ENCODE measurements around the gene MEAF6.

Gene MEAF6

DNA sequence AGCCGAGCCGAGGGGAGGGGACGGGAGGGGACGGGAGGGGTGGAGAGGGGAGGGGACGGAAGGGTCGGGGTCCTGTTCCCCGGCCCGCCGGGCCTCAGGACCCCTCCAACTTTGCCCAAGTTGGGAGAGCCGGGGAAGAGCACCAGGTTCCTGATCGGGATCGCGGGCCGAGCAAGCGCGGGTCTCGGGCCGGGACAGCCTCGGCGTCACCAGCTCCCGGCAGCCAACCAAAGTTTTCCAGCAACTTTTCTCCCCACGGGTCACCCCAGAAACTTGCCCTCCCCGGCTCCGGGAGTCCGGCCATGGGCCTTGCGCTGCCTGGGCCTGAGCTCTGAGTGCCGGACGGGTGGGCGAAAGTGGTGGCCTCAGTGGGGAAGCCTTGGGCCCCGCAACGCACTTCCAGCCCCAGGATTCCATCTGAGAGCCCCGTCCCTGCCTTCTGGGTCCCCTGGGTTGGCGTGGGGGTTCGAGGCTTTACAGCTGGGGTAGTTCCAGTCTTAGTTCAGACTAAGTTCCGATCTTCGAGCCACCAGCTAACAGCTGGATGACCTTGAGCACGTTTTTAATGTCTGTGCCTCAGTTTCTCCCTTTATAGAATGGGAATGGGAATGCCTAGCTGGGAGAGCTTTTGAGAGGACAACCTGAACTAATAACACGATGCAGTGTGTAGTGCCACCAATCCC lies 39.7 kb downstream of the MEAF6 start:
- in situ Hi-C loops (cut with HindIII; ENCODE audit: low sequenced_read_pairs) = no loop called here

DNA sequence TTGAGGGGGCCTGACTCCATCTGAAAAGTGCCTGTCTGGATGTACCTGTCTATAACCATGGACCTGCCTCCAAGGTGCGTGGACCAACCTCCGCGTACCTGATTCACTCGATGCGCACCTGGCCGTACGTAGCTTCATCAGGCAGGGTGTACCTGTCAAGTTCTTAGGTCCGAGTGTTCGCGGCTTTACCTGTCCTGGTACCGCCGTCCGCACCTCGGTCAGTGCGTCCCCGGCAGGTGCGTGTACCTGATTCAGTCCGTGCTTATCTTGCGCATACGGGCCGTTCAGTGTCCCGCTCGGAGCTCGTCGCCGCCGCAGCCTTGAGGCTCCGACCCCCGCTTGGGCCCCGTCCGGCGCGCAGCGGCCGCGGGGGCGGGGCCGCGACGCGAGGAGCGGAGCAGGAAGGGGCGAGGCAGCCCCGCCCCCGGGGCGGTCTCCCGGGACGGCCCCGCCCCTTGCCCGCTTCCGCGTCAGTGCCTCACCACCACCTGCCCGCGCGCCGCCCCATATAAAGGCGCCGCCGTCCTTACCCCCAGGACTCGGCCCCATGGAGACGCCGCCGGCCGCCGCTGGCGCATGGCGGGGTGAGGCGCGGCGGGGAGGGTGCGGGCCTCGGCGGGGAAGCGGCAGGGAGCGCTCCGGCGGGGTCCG lies 40.4 kb downstream of the MEAF6 start, which contains the start of gene ZC3H12A:
ZC3H12A (plus strand) TSS at position 535 of the 651 bp plus-strand sequence. CDS start 917 bp downstream, outside the sequence.
- in situ Hi-C loops (cut with HindIII; ENCODE audit: low sequenced_read_pairs) = no loop called here

DNA sequence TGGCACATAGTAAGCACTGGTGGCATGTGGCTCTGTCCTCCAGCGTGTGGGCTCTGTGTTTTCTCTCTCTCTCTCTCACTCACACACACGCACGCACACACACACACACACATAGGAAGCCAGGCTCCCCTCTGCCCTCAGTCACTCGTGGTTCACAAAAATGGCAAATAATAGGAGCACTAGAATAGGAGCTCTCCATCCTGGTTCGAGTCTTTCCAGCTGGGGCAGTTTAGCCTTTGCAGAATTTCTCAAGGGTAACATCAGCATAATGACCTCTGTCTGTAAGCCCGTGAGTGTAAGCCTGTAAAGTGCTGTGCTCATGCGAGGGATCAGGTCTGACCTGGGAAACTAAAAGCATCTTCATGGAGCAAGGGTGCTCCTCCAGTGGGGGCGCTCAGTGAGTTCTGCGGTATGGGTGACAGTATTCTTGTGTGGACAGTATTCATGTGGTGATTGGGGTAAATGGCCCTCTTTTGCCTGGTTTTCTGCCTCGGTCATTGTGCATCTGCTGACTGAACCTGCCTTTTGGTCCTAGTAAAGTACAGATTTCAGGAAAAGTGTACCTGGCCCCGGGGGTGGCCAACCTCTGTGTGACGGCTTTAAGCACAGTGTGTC lies 41.0 kb downstream of the MEAF6 start:
- in situ Hi-C loops (cut with HindIII; ENCODE audit: low sequenced_read_pairs) = no loop called here

DNA sequence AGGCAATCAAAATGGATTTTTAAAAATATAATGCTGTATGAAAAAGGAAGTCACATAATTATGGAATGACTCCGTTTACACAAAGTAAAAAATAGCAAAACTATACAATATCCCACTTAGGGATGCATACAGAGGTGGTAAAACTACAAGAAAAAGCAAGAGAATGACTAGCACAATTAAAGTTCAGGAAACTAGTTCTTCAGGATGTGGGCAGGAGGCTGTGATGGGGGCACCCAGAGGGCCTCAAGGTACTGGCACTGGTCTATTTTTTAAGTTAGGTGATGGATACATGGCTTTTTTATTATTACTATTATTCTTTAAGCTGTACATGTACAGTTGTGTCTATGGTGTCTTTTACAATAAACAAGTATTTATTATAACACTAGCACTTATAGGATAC lies 41.6 kb downstream of the MEAF6 start:
- in situ Hi-C loops (cut with HindIII; ENCODE audit: low sequenced_read_pairs) = no loop called here

DNA sequence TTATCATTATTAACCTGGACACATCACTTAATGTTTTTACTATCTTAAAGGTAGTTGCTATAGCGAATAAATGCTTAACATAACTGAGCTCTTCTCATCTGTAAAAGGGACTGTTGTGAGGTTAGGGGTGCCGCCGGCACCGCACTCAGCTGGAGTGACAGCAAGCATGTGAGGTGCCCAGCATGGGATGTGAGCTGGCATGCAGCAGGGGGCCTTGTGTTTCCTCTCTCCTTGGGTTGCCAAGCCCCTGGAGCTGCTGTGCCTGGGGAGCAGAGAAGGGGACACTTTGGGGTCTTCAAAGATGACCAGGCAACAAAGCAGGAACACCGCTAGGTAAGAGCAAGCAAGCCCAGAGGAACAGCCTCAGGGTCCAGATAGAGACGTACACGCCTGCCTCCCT lies 42.3 kb downstream of the MEAF6 start:
- in situ Hi-C loops (cut with HindIII; ENCODE audit: low sequenced_read_pairs) = no loop called here

DNA sequence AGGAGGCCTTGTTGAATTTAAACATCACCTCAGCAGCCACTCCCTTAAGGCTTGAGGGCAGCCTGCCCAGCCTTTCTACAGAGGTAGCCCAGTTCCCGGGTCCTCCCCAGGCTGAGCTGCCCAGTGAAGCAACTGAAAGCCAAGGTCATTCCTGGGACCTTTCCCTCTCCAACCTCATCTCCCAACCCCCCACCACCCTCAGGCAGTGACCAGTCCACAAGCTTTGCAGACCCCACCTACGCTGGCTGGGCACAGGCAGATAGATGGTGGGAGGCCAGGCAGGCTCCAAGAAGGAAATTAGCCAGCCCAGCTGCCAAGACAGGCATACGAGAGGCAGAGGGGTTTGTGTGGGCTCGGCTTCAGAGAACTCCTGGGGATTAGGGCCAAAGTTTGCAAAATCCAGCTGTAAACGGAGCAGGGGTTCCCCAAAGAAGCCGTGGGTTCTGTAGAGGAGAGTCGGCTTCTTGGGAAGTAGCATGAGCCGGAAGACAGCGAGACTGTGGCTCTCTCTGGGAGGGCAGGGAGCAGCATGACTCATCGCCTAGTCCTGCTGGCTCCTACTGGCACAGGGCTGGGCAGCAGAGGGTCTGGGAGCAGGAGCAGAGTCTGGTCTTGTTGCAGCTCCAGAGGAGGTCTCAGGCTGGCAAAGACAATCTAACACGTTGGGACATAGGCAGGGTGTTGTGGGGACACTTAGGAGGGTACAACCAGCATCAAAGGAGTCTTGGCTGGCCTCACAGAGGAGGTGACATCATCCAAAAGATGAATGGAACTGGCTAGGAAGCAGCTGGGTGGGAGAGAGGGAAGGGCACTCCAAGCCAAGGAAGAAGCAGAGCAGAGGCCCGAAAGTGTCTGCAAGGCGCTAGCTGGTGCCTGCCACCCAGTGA lies 43.0 kb downstream of the MEAF6 start:
- in situ Hi-C loops (cut with HindIII; ENCODE audit: low sequenced_read_pairs) = no loop called here

DNA sequence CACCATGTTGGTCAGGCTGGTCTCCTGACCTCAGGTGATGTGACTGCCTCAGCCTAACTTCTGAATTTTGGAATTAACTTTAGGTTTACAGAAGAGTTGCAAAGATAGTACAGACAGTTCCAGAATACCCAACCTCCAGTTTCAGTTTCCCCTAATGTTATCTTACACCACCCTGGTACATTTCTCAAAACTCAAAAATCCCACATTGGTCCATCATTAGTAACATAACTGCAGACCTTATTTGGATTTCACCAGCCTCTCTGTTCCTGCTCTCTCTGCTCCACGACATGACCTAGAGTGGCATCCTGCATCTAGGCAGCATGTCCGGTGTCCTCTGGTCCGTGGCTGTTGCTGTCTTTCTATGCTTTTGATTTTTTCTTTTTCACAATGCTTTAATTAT lies 45.2 kb downstream of the MEAF6 start:
- in situ Hi-C loops (cut with HindIII; ENCODE audit: low sequenced_read_pairs) = no loop called here

DNA sequence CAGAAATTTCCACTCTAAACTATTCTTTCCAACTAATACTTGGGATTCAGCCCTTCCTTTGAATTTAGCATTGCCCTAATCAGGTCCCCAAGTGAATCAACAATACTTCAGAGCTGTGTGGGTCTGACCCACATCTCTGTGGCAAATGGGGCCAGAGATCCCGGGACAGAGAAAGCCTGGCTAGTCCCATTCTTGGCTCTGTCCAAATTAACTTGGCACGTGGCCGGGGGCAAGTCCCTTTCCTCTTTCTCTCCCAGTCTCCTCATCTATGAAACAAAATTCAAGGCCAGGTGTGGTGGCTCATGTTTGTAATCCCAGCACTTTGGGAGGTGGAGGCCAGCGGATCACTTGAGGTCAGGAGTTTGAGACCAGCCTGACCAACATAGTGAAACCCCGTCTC lies 46.5 kb downstream of the MEAF6 start:
- in situ Hi-C loops (cut with HindIII; ENCODE audit: low sequenced_read_pairs) = no loop called here

DNA sequence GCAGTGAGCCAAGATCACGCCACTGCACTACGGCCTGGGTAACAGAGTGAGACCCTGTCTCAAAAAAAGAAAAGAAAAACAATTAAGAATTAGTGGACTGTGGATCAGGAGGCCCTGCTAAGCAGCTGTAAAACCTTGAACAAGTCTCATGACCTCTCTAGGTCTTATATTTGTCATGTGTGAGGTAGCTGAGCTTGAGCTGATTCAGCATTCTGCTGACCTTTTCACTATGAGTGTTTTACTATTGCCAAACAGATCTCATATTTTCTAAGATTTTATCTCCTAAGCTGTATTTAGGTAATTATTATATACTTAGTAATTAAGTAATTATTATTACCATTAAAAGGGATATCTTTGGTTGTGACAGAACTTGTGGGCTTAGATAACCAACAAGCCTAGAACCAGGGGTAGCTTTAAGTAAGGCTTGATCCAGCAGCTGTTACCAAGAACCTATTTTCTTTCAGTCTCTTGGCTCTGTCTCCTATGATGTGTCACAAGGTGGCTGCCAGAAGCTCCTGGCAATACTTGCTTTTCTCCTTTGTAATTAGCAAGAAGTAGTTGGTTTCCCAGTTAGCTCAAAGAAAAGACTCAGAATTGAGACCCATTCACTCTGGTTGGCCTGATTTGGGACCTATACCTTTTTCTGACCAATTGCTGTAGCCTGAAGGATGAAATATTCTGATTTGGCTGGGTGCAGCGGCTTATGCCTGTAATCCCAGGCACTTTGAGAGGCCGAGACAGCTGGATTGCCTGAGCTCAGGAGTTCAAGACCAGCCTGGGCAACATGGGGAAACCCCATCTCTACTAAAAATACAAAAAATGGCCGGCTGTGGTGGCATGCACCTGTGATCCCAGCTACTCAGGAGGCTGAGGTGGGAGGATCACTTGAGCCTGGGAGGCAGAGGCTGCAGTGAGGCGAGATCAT lies 48.7 kb downstream of the MEAF6 start:
- in situ Hi-C loops (cut with HindIII; ENCODE audit: low sequenced_read_pairs) = no loop called here

DNA sequence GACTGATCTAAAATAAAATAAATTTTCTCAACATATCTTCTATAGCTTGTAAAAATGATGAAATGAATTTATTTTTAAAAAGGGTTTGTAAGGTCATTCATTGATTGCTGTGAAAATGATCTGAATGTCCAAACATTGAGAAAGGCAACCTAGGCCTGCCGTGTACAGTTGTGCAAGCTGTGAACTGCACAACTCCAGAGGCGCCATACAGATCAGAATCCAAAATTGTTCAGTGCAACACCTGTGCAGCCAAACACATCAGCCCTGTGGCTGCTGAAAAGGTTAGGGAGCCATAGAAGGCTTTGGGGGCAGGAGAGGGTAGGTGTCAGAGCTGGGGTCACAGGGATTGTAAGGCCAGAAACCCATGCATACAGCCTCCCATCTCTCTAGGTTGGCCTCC lies 50.1 kb downstream of the MEAF6 start:
- in situ Hi-C loops (cut with HindIII; ENCODE audit: low sequenced_read_pairs) = no loop called here

DNA sequence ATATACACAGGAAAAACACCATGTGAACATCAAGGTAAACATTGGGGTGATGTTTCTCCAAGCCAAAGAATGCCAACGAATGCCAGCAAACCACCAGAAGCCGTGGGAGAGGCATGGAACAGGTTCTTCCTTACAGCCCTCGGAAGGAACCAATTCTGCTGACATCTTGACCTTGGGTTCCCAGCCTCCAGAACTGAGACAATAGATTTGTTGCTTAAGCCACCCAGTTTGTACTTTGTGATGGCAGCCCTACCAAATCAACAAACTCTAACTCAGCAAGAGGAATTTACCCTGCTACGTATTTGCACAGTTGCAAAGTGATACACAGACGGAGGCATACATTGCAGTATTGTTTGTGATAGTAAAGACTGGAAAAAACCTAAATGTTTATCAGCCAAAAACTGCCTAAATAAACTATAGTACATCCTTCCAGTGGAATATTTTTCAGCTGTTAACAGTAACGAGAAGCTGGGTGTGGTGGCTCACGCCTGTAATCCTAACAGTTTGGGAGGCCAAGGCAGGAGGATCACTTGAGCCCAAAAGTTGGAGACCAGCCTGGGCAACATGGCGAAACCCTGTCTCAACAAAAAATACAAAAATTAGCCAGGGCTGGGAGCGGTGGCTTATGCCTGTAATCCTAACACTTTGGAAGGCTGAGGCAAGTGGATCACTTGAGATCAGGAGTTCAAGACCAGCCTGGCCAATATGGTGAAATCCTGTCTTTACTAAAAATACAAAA lies 52.7 kb downstream of the MEAF6 start:
- in situ Hi-C loops (cut with HindIII; ENCODE audit: low sequenced_read_pairs) = no loop called here

DNA sequence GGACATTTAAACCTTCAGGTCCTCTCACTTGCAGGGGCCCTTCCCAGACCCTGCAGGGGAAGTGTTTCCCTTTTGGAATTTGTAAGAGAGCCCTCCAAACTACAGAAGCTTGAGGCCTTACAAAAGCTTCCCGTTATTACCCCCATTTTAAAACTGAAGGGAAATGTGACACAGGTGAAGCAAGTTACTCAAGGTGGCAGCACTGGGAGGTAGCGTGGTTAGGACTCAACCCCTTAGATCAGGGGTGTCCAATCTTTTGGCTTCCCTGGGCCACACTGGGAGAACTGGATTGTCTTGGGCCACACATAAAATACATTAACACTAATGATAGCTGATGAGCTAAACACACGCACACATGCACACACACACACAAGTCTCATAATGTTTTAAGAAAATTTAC lies 56.0 kb downstream of the MEAF6 start:
- in situ Hi-C loops (cut with HindIII; ENCODE audit: low sequenced_read_pairs) = no loop called here

DNA sequence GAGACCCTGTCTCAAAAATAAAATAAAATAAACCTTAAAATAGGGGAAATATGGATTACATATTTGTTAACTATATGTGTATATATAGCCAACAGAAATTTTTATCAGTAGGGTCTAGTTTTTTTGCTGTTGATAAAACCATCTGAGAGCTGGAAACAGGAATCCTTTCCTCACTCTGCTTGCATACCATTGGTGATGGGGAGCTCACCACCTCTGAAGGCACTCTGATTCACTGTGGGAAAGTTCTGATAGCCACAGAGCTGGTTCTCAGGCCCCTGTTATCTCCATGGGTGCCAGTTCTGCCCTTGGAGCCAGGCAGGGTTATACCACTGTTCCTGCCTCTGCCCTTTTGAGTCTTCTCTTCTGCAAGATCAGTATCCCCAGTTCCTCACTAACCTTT lies 58.0 kb downstream of the MEAF6 start:
- in situ Hi-C loops (cut with HindIII; ENCODE audit: low sequenced_read_pairs) = no loop called here

DNA sequence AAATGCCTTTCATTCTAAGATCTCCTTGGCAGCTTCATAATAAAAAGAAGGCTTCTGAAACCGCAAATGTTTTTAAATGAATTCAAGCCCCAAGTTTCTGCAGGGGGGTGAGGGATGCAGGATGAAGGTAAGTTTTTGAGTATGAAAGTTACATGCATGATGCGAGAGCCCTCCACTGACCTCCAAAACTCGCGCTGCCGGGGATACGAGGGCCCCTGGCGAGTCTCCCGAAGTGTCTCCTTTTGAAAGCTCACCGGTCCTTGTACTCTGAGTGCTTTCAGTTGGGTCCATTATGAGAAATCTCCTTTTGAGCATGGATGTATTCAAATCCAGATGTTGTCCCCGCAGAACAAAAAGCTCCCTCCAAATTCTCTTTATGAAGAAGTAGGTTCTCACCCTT lies 59.0 kb downstream of the MEAF6 start:
- in situ Hi-C loops (cut with HindIII; ENCODE audit: low sequenced_read_pairs) = no loop called here

DNA sequence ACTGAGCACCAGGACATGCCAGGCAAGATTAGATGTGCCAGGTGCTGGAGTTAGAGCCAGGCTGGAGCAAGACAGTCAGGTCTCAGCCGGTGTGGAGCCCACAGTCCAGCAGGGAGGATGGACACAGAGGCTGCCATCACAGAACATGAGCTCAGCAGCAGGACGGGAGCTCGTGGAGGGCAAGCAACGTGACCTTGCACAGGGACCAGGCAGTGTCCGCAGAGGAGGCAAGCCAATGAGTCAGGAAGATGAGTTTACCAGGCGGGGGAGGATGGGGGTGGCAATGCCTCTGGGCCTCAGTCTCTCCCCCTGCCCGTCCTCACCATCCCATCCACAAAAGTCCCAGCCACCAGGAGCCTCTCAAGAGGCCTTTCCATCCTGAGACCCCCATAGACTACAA lies 60.9 kb downstream of the MEAF6 start:
- in situ Hi-C loops (cut with HindIII; ENCODE audit: low sequenced_read_pairs) = no loop called here

DNA sequence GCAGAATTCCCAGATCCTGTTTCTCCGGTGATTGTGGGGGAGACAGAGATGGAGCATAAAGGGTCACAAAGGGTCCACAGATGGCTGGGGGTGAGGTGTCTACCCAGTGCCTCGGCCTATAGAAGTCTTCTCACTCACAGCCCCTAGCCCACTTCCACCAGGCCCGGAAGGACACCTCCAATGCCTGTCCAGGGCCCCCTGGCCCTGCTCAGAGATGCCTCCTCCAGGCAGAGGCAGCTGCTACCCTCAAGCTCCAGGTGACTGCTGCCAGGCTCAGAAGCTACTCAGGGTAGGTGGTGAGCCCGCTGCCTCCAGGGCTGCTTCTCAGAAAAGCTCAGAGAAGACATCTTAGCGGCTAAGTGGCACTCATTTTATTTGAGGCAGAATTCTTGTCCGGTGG lies 62.1 kb downstream of the MEAF6 start:
- in situ Hi-C loops (cut with HindIII; ENCODE audit: low sequenced_read_pairs) = no loop called here

DNA sequence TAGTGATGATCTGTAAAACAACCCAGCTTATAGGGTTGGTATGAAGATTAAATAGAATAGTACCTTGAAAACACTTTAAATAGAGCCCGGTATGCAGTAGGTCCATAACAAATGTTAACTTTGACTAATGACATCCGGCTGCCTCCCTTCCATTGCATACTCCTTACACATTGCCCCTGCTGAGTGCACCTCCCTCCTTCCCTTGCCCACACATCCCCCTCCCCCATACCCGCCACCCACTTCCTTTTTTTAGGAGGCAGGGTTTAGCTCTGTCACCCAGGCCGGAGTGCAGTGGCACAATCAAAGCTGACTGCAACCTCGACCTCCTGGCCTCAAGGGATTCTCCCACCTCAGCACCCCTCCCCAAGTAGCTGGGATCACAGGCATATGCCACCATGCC lies 64.6 kb downstream of the MEAF6 start:
- in situ Hi-C loops (cut with HindIII; ENCODE audit: low sequenced_read_pairs) = loop anchor here (10.0 kb wide), 2 partner anchors 215 to 875 kb away; no protein-coding TSS in a partner anchor

DNA sequence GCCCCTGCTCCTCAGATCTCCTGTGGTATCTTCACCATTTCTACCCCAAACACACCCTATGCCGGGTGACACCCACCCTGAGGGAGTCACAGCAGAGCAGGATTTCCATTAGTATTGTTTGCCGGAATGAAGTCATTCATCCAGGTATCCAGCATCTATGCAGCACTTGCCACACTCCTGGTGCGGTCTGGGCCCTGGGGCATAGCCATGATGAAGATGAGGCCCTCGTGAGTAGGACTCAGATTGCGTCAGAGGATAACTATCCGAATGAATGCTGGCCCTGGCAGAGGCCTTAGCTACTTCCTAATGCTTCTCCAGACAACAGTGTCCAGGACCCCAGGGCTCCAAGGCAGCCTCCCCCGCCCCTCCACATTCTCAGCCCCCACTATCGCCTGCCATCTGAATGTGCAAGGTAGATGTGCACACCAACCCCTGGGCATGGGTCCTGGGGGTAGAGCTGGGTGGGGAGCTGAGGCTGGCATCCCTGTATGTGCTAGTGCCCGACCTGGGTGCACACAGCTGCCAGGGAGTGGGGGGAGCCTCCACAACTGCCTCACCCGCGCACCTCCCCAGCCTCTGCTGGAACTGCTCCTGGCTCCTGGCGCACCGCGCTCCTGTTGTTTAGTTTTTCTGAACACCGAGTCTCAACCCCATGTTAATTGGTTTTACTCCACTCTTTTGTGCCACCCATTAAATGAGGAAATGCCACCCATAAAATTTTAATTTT lies 65.7 kb downstream of the MEAF6 start:
- in situ Hi-C loops (cut with HindIII; ENCODE audit: low sequenced_read_pairs) = loop anchor here (10.0 kb wide), 2 partner anchors 216 to 874 kb away; no protein-coding TSS in a partner anchor

DNA sequence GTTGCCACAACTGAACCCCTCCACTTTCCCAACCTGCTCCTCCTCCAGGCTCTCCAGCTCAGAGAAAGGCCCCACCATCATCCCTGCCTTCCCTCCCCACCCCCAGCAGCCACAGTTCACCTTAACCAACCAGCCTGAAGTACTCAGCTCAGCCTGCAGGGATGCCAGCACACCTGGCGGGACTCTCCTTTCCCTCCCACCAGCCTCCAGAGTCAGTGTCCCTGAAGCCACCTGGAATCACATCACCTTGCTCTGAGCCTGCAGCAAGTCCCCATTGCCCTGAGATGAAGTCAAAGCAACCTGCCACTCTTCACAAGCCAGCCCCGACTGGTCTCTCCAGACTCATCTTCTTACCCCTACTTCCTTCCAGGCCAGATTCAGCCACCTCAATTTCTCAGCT lies 66.4 kb downstream of the MEAF6 start:
- in situ Hi-C loops (cut with HindIII; ENCODE audit: low sequenced_read_pairs) = loop anchor here (10.0 kb wide), 2 partner anchors 217 to 873 kb away; no protein-coding TSS in a partner anchor

Measured in DLD1 (cell line).